ENCODE results near the gene FAM98C.

Gene FAM98C

GRCh38 chr19:38451629-38452028 lies 48.7 kb downstream of the FAM98C start:
- FAIRE-seq: no peak
- no peak for DNase-seq (ENCODE audit: insufficient read length, low spot score)

GRCh38 chr19:38452430-38453366 lies 49.8 kb downstream of the FAM98C start:
- DNase-seq (ENCODE audit: insufficient read length, low spot score) (no peak), FAIRE-seq (no peak)

GRCh38 chr19:38453596-38453995 lies 50.7 kb downstream of the FAM98C start:
- no peak for DNase-seq (ENCODE audit: insufficient read length, low spot score)
- no peak for FAIRE-seq

GRCh38 chr19:38455031-38455430 lies 52.1 kb downstream of the FAM98C start:
- DNase-seq (ENCODE audit: insufficient read length, low spot score) (no peak), FAIRE-seq (no peak)

- FAIRE-seq: no peak
- no peak for DNase-seq (ENCODE audit: insufficient read length, low spot score)
Observed at GRCh38 chr19:38457202-38457601, 54.3 kb downstream of the FAM98C start.

GRCh38 chr19:38457690-38458405 lies 55.0 kb downstream of the FAM98C start:
- DNase-seq (ENCODE audit: insufficient read length, low spot score) (no peak), FAIRE-seq (no peak)

Data from GM19239 (cell line).